Hematopoietic multipotent progenitor cell treated with erythropoietin and hydrocortisone succinate and interleukin-3 and kit ligand, for 4 days (in vitro differentiated cells): ENCODE data around the gene NPAT.
A peak's percentile ranks its signal among the peaks of the same experiment; 100 is the strongest.
"Not testable (repeated sequence)": the region's sequence is repeated elsewhere in the genome, so short reads cannot be mapped to it uniquely, and the experiment has no call there.

Experiments used
- DNase-seq: peaks from one replicate; pipeline ENCODE4 v3.0.0-alpha.2; 2015

The NPAT gene

DNA sequence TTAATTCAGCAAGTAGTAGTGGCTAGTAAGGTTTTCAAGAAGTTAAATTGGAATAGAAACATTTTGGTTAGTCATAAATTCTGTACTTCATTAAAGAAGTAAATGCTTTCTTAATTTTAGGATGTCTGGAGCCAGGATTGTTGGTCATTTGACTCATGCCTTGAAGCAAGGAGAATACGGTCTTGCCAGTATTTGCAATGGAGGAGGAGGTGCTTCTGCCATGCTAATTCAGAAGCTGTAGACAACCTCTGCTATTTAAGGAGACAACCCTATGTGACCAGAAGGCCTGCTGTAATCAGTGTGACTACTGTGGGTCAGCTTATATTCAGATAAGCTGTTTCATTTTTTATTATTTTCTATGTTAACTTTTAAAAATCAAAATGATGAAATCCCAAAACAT is 75.3 kb downstream of the NPAT start:
- no peak for DNase-seq

DNA sequence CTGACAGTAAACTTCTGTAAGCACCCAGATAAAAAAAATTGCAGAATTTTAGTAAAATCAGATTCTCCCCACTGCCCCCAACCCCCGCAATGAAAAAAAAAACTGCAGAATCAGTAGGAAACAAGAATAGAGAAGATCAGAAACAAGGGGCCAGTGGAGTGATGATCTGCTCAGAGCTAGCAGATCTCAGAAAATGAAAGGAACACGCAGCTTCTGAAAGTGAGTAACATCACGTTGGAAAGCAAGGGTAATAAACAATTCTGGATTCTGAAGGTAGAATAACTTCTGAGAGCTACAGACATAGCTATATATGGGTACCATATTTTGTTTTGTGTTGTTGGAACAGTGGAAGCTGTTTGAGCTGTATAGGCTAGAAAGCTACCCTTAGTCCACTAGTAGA is 77.8 kb downstream of the NPAT start:
- DNase-seq, result no peak

DNA sequence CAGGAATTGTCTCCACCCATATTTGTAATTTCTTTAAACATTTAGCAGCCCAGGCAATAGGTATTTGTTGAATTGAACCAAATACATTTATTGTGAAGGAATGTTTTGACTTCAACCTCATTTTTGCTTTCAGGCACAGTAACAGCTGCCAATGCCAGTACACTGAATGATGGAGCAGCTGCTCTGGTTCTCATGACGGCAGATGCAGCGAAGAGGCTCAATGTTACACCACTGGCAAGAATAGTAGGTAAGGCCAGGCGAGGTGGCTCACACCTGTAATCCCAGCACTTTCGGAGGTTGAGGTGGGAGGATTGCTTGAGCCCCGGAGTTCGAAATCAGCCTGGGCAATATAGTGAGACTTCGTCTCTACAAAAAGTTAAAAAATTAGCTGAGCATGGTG is 80.1 kb downstream of the NPAT start:
- DNase-seq, result no peak

DNA sequence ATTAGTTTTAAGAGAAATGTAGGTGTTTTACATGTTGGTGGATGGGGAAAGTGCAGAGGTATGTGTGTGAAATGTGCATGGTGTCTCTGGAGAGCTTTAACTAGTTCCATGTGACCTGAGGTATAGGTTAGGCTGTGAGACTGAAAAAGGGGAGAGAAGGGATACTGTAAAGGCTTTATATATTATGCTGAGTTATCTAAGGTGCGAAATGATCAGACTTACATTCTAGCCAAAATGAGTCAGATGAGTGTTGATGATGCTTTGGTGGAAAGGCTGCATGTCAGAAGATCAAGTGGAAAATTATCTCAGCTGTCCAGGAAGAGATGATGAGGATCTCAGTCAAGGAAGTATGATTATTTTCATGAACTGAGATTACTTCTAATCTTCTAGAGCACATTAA is 85.2 kb downstream of the NPAT start:
- no peak for DNase-seq

DNA sequence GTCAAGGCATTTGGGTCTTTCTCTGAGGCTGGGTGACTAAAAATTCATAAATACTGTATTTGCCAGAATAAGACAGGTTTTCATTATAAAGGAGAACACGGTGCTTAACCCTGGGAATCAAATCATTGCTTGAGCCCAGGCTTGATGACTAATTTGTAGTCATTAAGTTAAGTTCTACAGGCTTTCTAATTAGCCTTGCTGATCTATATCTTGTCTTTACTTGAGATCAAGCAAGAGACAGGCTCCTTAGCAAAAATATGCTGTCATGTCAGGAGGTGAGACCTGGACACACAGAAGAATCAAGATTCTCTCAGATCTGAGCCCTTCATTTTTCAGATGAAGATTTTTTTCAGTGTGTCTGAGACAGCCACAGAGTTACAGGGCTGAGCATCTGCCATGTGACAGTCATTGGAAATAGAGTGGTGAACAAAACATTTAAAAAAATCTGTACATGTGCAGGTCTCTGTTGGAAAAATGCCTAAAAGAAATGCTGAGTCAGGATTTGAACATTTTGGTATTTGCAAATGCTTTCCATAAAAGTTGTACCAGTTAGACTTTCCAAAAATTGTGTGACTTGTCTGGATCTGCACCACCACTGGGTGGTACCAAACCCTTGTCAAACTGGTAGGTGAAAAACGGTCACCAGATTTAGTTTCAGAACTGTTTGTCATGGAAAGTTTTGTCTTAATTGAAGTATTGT is 86.4 kb downstream of the NPAT start:
- peak; percentile 57 for DNase-seq

DNA sequence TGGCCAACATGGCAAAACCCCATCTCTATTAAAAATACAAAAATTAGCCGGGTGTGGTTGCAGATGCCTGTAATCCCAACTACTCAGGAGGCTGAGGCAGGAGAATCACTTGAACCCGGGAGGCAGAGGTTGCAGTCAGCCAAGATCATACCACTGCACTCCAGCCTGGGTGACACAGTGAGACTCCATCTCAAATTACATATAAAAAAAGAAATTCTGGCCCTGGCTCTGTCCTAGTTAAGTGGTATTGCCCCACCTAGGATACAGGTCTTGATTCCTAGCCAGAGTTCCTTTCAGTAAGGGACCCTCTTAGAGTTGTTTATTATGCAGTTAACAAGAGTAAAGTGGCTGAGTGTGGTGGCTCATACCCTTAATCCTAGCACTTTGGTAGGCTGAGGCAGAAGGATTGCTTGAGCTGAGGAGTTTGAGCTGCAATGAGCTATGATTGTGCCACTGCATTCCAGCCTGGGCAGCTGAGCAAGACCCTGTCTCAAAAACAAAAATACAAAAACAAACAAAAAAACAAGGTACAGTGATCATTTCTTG is 89.4 kb downstream of the NPAT start:
- not testable (repeated sequence) for DNase-seq

DNA sequence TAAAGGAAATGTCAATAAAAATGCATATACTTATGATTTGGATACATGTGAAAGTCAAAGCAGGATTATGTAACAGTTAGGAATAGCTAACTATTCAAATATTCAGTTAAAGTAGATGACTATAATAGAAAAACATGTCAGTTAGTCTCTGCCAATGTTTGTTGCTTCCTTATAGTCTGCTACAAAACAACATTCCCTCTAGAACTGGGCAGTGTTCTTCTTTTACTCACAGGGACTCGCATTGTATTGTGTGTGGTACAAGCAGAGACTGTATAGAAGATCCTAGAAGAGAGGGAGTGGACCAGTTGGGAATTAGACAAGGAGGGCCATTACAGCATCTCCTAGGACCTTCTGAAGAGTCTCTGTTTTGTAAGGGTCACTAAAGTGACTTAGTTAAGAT is 90.4 kb downstream of the NPAT start:
- DNase-seq, result no peak

DNA sequence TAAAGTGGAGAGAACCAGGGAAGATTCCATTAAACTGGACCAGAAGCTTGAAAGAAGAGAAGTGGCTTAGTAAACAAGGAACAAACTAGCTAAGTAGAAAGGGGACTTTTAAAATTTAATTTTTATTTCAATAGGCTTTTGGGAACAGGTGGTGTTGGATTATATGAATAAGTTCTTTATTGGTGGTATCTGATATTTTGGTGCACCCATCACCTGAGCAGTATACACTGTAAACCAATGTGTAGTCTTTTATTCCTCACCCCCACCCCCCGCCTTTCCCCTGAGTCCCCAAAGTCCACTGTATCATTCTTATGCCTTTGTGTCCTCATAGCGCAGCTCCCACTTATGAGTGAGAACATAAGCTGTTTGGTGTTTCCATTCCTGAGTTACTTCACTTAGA is 93.7 kb downstream of the NPAT start:
- no peak for DNase-seq

DNA sequence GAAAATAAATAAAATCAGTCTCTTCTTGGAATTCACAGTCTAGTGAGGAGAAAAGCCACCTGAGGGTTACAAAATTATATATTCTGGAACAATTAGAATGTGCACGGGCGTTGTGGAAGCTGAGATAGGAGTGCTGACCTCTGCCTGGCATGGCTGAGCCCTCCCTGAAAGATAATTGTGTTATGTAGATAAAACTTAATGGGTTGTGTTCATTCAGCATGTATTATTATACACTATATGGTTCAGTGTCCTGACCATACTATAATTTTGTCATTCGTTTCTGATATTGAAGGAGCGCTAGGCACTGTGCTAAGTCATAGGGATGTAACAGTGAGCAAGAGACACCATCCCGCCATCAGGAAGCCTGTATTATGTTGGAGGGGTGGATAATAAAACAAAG is 97.3 kb downstream of the NPAT start:
- DNase-seq, result peak; percentile 41

DNA sequence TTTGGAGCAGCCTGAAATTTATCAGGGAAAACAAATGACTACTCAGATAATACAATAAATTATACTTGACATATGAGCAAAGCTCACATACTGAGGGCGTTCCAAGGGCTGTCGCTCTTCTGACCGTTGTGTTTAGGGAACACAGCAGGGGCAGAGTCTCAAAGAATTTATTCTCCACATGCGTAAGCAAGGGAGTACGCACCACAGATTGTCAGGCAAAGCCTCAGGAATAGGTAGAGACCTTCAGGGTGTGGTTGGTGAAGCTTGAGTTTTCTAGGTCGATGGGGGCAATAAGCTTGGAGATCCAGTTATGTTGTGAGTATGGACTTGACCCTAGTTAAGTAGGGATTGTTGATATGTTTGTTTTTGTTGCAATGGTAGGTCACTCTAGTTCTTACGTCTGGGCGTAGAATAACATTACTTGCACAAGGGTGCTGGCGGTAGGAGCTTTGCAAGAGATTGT is 100.2 kb downstream of the NPAT start:
- peak; percentile 29 for DNase-seq

DNA sequence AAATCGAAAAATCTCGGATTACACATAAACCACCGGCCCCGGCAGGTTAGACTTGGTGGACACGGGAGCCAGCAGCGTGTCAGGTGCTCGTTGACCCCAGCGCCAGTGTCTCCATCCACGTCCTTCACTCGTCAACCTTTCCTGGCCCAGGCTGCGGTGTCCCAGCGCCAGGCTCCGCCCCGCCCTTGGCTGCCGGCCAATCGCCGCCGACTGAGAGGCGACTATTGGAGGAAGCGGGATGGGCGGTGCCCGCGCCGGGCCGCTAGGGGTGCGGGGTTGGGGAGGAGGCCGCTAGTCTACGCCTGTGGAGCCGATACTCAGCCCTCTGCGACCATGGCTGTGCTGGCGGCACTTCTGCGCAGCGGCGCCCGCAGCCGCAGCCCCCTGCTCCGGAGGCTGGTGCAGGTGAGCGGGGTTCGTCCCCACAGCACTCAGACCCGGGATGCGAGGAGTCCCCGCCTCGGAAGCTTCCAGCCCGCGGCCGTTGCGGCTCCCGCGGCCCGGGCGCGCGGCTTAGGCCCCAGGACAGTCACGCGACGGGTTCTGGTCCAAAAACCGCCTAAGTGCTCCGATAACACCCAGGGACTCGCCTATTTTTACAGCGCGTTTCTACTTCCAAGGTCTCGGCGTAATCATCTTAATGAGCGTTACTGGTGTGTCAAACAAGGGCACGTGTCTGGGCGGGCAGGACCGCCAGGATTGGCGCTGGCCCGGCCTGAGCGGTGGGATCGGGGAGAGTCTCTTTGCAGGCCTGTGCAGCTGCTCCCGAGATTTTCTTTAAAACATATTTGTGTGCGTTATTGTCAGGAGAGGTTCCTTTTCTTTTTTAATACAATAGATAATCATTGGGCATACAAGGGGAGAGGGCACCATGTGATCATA is 100.9 kb downstream of the NPAT start, which contains the start of gene ACAT1:
ACAT1 (plus strand) TSS at position 294 of the 882 bp plus-strand sequence; CDS start at position 334, 40 bp downstream.
- peak; percentile 98 for DNase-seq

DNA sequence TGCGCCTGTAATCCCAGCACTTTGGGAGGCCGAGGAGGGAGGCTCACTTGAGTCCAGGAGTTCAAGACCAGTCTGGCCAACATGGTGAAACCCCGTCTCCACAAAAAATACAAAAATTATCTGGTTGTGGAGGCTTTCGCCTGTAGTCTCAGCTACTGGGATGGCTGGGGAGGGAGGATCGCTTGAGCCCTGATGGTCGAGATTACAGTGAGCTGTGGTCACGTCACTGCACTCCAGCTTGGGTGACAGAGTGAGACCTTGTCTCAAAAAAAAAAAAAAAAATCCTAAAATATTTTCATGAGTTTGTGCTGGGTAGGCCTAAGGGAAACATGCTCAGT is 101.5 kb downstream of the NPAT start:
- not testable (repeated sequence) for DNase-seq

DNA sequence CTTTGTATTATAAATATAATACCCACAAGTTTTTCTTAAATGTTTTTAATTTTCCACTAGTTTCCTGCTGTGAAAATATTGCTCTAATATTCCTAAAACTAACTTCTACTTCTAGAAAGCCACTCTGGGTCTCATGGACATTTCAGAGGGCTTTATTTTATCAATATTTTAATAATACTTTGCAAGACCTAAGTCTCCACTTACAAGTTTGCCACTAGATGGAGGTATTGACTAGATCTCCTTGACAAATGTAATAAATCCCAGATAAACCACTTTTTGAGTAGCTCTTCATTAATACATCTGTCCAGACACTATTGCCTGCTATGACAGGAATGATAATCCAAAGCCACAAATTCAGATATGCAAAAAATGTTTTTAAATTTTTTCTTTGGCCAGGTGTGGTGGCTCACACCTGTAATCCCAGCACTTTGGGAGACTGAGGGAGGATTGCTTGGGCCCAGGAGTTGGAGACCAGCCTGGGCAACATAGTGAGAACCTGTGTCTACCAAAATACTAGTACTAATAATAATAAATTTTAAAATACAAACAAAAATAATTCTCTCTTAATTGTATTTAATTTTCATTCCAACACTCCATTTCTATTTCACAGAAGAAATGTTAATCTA is 104.6 kb downstream of the NPAT start:
- peak; percentile 87 for DNase-seq

DNA sequence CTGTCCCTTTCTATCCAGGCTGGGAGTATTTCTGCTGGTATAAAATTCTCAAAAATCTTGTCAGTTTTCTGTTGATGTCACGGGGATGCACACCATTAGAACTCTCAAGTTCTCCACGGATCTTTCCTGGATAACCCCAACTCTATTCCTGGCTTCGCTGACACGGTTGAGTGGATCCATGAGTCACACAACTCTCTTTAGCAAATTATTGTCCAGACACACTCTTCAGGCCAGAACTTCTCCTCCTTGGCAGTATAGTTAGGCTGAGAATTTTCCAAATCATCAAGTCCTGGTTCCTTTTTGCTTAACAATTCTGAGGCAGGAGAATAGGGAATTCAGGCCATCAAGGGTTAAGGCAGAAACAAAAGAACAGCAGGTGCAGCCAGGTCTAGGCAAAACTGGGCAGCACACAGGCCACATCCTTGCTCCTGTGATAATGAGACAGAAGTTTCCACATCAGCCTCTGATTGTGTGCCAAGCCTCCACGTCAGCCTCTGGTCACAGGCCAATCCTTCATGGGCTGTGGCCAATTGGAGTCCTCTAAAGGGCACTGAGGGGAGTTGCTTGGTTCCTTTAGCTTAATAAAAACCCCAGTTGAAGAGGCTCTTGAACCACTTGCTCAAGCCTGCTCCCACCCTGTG is 106.8 kb downstream of the NPAT start:
- DNase-seq, result peak; percentile 69

DNA sequence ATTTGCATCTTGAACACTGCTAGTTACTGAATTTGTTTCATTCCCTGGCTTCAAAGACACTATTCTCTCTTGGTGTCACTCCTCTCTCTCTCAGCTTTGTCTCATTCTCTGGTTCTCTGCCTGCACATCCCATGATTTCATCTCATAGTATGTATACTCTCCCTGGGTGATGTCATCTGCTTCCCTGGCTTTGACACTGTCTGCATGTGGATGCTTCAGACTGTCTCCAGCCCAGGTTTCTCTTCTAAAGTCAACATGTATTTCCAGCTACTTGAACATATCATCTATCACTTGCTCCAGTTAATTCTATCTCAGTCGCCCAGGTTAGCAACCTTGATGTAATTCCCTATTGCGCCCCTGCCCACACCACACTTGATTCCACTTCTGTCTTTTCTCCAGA is 110.4 kb downstream of the NPAT start:
- DNase-seq, result no peak

DNA sequence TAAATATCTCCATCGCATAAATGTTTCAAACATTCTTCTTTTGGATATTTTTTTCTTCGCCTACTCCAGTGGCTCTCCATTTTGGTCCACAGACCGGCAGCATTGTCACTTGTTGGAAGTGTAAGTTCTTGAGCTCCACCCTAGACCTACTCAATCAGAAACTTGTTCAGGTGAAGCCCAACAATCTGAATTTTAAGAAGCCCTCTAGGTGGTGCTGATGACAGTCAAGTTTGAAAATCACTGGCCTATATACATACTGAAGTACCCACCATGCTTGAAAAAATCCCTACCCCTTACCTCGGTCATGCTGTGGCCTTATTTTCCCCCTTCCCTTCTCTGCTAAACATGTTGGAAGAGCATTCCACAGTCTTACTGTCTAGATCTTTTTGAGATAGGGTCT is 111.3 kb downstream of the NPAT start:
- no peak for DNase-seq
